Measurements from ENCODE around the gene ALKBH4. TPM values are rescaled to one million over a fixed set of nuclear protein-coding genes. Genes with fewer than 3 reads are reported as not detected.
"Not testable (repeated sequence)": the region's sequence is repeated elsewhere in the genome, so short reads cannot be mapped to it uniquely, and the experiment has no call there.

Gene ALKBH4
- polyA plus RNA-seq, 1 of the 3 experiments (the other 2 are of a cell fraction): 18.1 TPM

DNA sequence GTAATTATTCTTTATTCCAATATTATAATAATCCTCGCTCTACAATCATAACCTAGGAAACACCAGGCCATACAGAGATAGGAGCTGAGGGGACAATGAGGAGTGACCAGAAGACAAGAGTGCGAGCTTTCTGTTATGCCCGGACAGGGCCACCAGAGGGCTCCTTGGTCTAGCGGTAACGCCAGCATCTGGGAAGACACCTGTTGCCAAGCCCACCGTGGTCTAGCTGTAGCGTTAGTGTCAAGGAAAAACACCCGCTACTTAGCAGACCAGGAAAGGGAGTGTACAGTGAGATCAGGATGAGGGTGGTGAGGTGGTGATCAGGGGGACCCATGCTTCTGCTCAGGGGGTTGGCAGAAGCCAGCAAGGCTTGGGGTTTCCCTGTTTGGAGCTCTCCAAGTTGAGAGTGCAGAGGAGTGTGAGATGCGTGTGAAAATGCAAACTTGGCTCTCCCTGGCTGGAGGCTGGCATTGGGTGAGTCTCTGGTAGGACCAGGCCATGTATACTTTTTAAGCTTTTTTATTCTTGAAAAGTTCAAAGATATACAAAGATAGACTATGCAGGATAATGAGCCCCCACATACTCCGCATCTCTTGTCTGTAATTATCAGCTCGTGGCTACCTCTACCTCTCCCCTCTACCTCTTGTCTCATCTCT lies 15.4 kb upstream of the ALKBH4 start:
- H3K9ac ChIP-seq; H3K4me2 ChIP-seq; H3K9me2 ChIP-seq; H3K9me3 ChIP-seq; H3K79me2 ChIP-seq (ENCODE audit: insufficient read depth); H3F3A ChIP-seq (replicated peaks; ENCODE audit: insufficient read depth); H3K27ac ChIP-seq (ENCODE audit: low read depth in 2 of 2, low read length in 1 of 2); H3K4me3 ChIP-seq (ENCODE audit: low read depth in 2 of 2, low read length in 1 of 2); POLR2A ChIA-PET; H2AFZ ChIP-seq (ENCODE audit: low read depth); H3K36me3 ChIP-seq (replicated peaks in 1 of 2; ENCODE audit: control insufficient read depth in 1 of 2, insufficient read depth in 2 of 2, low read length in 1 of 2); DNase-seq; H3K27me3 ChIP-seq (ENCODE audit: insufficient read depth); H4K20me1 ChIP-seq (ENCODE audit: insufficient read depth); CTCF ChIA-PET; H3K4me1 ChIP-seq (ENCODE audit: control insufficient read depth in 1 of 2, insufficient read depth in 2 of 2, low read depth in 1 of 2, low read length in 1 of 2): not testable (repeated sequence)
- TF ChIP-seq, protein P1, sequence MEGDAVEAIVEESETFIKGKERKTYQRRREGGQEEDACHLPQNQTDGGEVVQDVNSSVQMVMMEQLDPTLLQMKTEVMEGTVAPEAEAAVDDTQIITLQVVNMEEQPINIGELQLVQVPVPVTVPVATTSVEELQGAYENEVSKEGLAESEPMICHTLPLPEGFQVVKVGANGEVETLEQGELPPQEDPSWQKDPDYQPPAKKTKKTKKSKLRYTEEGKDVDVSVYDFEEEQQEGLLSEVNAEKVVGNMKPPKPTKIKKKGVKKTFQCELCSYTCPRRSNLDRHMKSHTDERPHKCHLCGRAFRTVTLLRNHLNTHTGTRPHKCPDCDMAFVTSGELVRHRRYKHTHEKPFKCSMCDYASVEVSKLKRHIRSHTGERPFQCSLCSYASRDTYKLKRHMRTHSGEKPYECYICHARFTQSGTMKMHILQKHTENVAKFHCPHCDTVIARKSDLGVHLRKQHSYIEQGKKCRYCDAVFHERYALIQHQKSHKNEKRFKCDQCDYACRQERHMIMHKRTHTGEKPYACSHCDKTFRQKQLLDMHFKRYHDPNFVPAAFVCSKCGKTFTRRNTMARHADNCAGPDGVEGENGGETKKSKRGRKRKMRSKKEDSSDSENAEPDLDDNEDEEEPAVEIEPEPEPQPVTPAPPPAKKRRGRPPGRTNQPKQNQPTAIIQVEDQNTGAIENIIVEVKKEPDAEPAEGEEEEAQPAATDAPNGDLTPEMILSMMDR (IDR thresholded peaks at IDR 0.05): peak; percentile 72
- peak; percentile 44 for TF ChIP-seq RAD21 (IDR thresholded peaks at IDR 0.05; ENCODE audit: low read length)
- TF ChIP-seq SMC3 (IDR thresholded peaks at IDR 0.05; ENCODE audit: low read depth, low read length): peak; percentile 32
- 3% methylated on average over 7 of the region's 11 CpGs for WGBS (ENCODE audit: low lambda C conversion rate)

DNA sequence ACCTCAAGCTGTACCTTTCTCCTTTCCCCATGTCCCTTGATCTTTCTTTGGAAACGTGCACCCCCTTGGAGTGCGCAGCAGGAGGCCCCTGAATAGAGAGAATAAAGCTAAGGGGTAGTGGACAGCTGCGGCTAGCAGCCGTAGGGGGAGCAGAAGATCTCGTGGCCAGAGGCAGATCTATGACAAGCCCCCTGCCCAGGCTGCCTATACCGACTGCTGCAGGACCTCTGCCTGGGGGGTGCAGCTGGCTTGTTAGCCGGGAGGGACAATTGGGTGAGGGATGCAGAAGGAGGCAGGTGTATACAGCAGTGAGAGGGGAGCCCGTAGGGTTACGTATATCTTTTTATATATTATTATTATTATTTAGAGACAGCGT lies 14.5 kb upstream of the ALKBH4 start:
- POLR2A ChIA-PET, CTCF ChIA-PET: not testable (repeated sequence)

DNA sequence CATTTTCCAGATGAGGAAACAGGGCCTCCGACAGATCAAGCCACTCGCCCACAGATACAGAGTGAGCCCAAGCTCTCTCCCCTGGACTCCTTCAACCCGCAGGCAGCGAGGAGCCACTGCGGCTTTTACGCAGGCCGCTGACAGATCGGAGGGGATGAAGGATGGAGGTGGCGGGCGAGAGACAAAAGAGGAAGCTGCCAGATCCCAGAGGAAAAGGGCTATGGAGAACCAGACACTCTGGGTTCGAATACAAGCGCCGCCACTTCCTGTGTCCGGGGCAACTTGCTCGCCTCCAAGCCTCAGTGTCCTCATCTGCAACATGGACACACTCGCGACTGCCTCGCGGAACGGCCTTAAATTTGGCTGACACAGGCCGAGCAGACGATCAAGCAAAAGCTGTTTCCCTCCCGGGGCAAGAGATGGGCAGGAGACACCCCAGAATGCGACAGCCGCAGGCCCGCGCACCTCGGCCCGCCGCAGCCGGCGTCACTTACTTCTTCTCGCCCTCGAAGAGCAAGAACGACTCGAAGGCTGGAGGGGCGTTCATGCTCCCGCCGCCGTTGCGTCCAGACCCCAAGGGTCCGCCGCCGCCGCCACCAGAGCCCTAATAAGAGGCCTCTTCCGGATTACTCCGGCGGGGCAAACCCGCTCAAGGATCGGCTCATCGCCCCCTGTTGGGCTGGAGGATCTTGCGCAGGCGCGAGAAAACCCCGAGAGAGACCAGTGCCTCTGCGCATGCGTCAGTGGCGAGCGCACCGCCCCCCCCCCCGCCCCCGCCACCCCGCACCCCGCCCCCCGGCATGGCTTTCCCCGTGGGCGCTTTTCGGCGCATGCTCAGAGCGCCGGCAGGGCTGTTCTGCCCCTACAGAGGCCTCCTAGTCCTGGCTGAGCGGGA lies 13.9 kb upstream of the ALKBH4 start, which contains the start of gene POLR2J:
TSS of gene POLR2J (minus strand) at position 609 of the 895 bp plus-strand sequence. CDS start at position 547, 62 bp downstream.
- Histone ChIP-seq H3K9ac (peak within 1 kb of the TSS; percentile 67), H3K4me3 (ENCODE audit: low read depth in 2 of 2, low read length in 1 of 2) (peak within 1 kb of the TSS; percentile 45 to 63), H3K27ac (ENCODE audit: low read depth in 2 of 2, low read length in 1 of 2) (peak within 1 kb of the TSS in 1 of 2 experiments; percentile 67; a peak in 2 of 4 replicates)
- H3K4me1 ChIP-seq (ENCODE audit: control insufficient read depth in 1 of 2, insufficient read depth in 2 of 2, low read depth in 1 of 2, low read length in 1 of 2); H3K79me2 ChIP-seq (ENCODE audit: insufficient read depth); H3K27me3 ChIP-seq (ENCODE audit: insufficient read depth); H3F3A ChIP-seq (replicated peaks; ENCODE audit: insufficient read depth); H4K20me1 ChIP-seq (ENCODE audit: insufficient read depth); H3K36me3 ChIP-seq (replicated peaks in 1 of 2; ENCODE audit: control insufficient read depth in 1 of 2, insufficient read depth in 2 of 2, low read length in 1 of 2); H3K9me3 ChIP-seq; DNase-seq; POLR2A ChIA-PET; H3K4me2 ChIP-seq; H2AFZ ChIP-seq (ENCODE audit: low read depth); CTCF ChIA-PET; H3K9me2 ChIP-seq: not testable (repeated sequence)
- peak; percentile 31; the same call in 1 of the 2 replicates for TF ChIP-seq YY1 (IDR thresholded peaks at IDR 0.05; ENCODE audit: low read depth)
- TF ChIP-seq NRF1 (IDR thresholded peaks at IDR 0.05; ENCODE audit: low read depth, low read length): peak; percentile 53
- TF ChIP-seq, protein P1 (IDR thresholded peaks at IDR 0.05): peak; percentile 52
- TF ChIP-seq ELF1 (IDR thresholded peaks at IDR 0.05): peak; percentile 61
- peak; percentile 19; the same call in 1 of the 2 replicates for TF ChIP-seq TAF1 (IDR thresholded peaks at IDR 0.05; ENCODE audit: borderline replicate concordance, low read depth, low read length)
- peak; percentile 75 for TF ChIP-seq GABPA (IDR thresholded peaks at IDR 0.05; ENCODE audit: low read depth)
- 0% methylated on average over 17 of the region's 72 CpGs for WGBS (ENCODE audit: low lambda C conversion rate)

More for the DNA sequence above, 14.5 kb upstream of the ALKBH4 start:
- not testable (repeated sequence) for H3K4me1 ChIP-seq (ENCODE audit: control insufficient read depth in 1 of 2, insufficient read depth in 2 of 2, low read depth in 1 of 2, low read length in 1 of 2); H2AFZ ChIP-seq (ENCODE audit: low read depth); H3K4me2 ChIP-seq; H3K27me3 ChIP-seq (ENCODE audit: insufficient read depth); H3F3A ChIP-seq (replicated peaks; ENCODE audit: insufficient read depth); H3K9me2 ChIP-seq; H3K9me3 ChIP-seq; H3K4me3 ChIP-seq (ENCODE audit: low read depth in 2 of 2, low read length in 1 of 2); H4K20me1 ChIP-seq (ENCODE audit: insufficient read depth); H3K79me2 ChIP-seq (ENCODE audit: insufficient read depth); DNase-seq; H3K9ac ChIP-seq; H3K36me3 ChIP-seq (replicated peaks in 1 of 2; ENCODE audit: control insufficient read depth in 1 of 2, insufficient read depth in 2 of 2, low read length in 1 of 2)
- 34% methylated on average over 4 of the region's 10 CpGs for WGBS (ENCODE audit: low lambda C conversion rate)
- H3K27ac ChIP-seq (ENCODE audit: low read depth in 2 of 2, low read length in 1 of 2): peak overlapping the region in 1 of 2 experiments; percentile 67; a peak in 2 of 4 replicates
- TF ChIP-seq POLR2AphosphoS5 (IDR thresholded peaks at IDR 0.05; ENCODE audit: low read depth, low read length): peak; percentile 7; the same call in 1 of the 2 replicates

Data from SK-N-SH (cell line).